Measurements from ENCODE around the gene PRSS27. TPM values are rescaled to one million over a fixed set of nuclear protein-coding genes. Genes with fewer than 3 reads are reported as not detected.
A peak's percentile ranks its signal among the peaks of the same experiment; 100 is the strongest.
"Not testable (repeated sequence)": the region's sequence is repeated elsewhere in the genome, so short reads cannot be mapped to it uniquely, and the experiment has no call there.

Gene PRSS27
- total RNA-seq, 2 donors from 2014 or later = 2.1 TPM; not detected in 1

DNA sequence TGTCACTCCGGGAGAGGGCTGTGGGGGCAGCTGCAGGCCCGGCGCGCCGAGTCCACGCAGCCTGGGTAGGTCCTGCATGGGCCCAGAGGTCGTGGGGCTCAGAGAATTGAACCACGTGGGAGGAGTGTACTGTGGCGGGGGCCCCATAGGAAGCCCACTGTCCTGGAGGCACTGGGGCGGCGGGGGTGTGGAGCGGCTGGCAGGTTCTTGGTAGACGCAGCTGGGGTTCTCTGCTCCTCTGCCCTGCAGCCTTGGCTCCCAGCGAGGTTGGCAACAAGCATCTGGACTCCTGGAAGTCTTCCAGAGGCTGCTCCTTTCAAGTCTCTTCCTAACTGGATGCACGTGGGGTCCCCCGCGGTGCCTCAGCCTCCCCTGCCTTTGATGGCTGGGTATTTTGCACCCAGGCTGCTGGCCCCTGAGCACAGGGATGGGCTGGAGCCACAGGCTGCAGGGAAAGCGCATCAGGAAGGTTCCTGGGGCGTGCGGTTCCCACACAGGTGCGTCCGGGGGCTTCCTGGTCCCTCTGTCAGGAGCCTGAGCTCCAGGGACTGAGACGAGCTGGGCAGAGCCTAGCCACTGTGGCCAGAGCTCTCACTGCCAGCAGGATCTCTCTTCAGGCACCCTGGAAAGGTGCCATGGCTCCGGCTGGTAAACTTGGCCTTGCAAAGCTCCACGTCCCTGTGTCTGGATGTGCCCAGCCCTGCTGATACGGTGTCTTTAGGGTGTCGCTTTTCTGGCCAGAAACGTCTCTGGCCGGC is 28.4 kb downstream of the PRSS27 start:
- H3K27me3 ChIP-seq = no peaks in the 10 kb centered on the region
- DNase-seq (peak; percentile 48 to 80 (median 67)), ATAC-seq (peak; percentile 54)
- peaks cover 16% of the 10 kb centered on the region for H3K4me1 ChIP-seq
- 52 to 64% methylated on average over 5 to 27 of the region's 29 CpGs for WGBS, 2 donors
- intact Hi-C loops (cut with DNase I) = no loop called here
- no peak for TF ChIP-seq POLR2A (IDR thresholded peaks at IDR 0.05)
- TF ChIP-seq, protein P1, sequence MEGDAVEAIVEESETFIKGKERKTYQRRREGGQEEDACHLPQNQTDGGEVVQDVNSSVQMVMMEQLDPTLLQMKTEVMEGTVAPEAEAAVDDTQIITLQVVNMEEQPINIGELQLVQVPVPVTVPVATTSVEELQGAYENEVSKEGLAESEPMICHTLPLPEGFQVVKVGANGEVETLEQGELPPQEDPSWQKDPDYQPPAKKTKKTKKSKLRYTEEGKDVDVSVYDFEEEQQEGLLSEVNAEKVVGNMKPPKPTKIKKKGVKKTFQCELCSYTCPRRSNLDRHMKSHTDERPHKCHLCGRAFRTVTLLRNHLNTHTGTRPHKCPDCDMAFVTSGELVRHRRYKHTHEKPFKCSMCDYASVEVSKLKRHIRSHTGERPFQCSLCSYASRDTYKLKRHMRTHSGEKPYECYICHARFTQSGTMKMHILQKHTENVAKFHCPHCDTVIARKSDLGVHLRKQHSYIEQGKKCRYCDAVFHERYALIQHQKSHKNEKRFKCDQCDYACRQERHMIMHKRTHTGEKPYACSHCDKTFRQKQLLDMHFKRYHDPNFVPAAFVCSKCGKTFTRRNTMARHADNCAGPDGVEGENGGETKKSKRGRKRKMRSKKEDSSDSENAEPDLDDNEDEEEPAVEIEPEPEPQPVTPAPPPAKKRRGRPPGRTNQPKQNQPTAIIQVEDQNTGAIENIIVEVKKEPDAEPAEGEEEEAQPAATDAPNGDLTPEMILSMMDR (IDR thresholded peaks at IDR 0.05) = no peak
- H3K36me3 ChIP-seq (replicated peaks in 1 of 2; ENCODE audit: insufficient read depth in 1 of 2, low read depth in 2 of 2) = no peaks in the 10 kb centered on the region
- H3K27ac ChIP-seq = no peak overlapping the region
- no peak overlapping the region for H3K4me3 ChIP-seq
- H3K9me3 ChIP-seq = no peaks in the 10 kb centered on the region

DNA sequence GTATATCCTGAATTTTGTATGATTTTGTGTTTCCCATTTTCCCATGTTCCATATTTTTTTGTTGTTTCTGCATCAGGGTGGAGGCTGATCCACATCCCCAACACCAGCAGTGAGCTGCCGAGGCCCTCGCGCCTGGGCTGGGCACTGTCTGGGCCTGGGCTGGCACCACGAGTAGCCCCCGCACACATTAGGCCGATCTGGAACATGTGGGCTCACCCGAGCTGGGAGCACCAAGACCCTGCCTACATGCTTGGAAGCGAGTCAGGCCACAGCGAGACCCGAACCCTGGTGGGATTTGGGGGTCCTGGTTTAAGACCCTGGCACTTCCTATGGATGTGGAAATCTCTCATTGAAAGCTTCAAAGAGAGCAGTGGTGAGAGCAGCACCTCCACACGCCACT is 29.2 kb downstream of the PRSS27 start:
- Histone ChIP-seq H3K9me3 (no peaks in the 10 kb centered on the region), H3K27me3 (no peaks in the 10 kb centered on the region), H3K36me3 (replicated peaks in 1 of 2; ENCODE audit: insufficient read depth in 1 of 2, low read depth in 2 of 2) (no peaks in the 10 kb centered on the region), H3K27ac (no peak overlapping the region), H3K4me3 (no peak overlapping the region), H3K4me1 (peaks cover 16% of the 10 kb centered on the region)
- TF ChIP-seq, protein P1 (IDR thresholded peaks at IDR 0.05) = no peak
- no peak for TF ChIP-seq POLR2A (IDR thresholded peaks at IDR 0.05)
- DNase-seq = no peak
- intact Hi-C loops (cut with DNase I) = no loop called here
- WGBS, 2 donors = 90 to 98% methylated on average over 6 to 10 of the region's 11 CpGs
- no peak for ATAC-seq

DNA sequence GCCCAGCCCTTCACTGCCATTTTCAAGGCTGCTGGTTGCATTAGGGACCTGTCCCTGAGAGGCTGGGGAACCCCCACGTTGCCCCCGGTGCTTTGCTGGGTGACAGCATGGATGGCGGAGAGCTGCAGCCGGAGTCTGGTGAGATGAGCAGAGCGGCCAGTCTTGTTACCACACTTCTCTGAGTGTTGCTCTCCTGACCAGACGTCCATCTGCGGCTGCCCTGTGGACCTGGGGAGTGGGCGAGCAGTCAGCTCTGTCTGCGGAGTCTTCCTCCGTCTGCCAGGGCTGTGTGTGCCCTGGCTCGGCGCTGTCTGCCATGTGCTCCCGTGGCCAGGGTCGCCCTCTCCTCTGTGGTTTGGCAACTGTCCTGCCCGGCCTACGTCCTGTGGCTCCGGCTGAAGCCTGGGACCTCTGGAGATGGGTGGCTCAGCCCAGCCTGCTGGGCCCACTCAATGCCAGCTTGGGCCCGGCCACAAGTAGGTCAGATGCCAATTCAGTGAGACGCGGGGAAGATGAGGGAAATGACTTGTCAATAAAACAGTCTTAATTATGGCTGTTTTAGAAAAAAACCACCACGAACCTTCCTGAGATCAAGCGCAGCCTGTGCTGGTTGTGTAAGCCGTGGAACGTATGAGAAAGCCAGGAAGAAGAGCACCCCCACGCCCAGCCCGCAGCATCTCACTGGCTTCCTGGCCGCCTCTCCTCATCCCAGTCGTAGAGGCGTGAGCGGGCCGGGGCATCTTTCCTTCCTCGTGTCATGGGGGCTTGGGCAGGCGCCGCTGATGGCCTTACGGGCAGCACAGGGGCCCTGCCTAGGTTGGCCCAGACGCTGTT is 29.8 kb downstream of the PRSS27 start:
- 81 to 86% methylated on average over 25 to 36 of the region's 36 CpGs for WGBS, 2 donors
- H3K27ac ChIP-seq = no peak overlapping the region
- H3K36me3 ChIP-seq (replicated peaks in 1 of 2; ENCODE audit: insufficient read depth in 1 of 2, low read depth in 2 of 2) = no peaks in the 10 kb centered on the region
- intact Hi-C loops (cut with DNase I) = no loop called here
- H3K9me3 ChIP-seq = no peaks in the 10 kb centered on the region
- no peak overlapping the region for H3K4me3 ChIP-seq
- TF ChIP-seq, protein P1 (IDR thresholded peaks at IDR 0.05) = no peak
- TF ChIP-seq POLR2A (IDR thresholded peaks at IDR 0.05) = no peak
- H3K27me3 ChIP-seq = no peaks in the 10 kb centered on the region
- ATAC-seq (no peak), DNase-seq (peak in 1 of 4 donors; percentile 0)
- H3K4me1 ChIP-seq = peaks cover 16% of the 10 kb centered on the region

DNA sequence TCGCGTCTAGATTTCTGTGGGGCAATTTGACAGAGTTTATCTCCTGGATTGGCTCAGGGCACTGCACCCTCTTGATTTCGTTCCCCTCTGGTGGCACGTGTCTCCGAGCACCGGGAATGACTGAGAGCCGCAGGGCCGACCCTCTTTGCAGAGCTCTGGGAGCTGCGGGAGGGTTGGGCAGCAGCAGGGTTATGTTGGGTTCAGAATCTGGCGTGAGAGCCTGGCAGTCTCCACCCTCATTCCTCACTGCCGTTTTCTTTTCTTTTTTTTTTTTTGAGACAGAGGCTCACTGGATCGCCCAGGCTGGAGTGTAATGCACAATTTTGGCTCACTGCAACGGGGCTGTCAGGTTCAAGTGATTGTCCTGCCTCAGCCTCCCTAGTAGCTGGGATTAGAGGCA is 30.6 kb downstream of the PRSS27 start:
- DNase-seq; ATAC-seq; H3K9me3 ChIP-seq; H3K27ac ChIP-seq; H3K36me3 ChIP-seq (replicated peaks in 1 of 2; ENCODE audit: insufficient read depth in 1 of 2, low read depth in 2 of 2); intact Hi-C loops (cut with DNase I); H3K4me3 ChIP-seq; H3K27me3 ChIP-seq: not testable (repeated sequence)
- peaks cover 20% of the 10 kb centered on the region for H3K4me1 ChIP-seq
- WGBS, 2 donors = 29 to 62% methylated on average over 2 to 5 of the region's 13 CpGs

DNA sequence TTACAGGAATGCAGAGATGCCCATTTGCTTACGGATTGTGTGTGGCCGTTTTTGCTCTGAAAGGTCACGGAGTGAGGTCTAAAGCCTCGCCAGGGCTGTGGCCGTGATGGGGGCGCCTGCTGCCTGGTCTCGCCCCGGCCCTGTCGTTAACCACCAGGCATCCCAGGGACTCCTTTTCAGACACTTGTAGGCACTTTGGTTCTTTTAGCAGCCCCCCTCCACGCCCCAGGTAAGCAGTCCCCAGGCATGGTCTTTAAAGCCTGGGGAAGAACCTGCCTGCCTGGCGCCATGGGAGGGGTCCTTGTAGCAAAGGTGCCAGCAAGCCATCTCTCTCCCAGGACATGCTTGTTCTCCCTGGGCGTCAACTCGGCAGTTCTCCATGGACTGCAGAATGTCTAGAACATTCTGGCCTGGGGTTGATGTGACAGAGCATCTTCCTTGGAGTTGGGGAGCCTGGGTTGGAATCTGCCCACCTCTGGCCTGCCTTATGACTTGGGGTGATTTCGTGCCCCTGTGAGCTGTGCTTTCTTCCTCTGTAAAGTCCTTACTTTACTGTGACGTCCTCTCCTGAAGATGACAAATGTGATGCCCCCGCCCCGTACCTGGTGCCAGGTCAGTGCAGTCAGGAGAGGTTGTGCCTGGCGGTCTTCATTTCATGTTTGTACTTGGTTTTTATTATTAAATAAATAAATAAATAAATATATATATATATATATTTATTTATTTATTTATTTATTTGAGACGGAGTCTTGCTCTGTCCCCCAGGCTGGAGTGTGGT is 32.3 kb downstream of the PRSS27 start:
- intact Hi-C loops (cut with DNase I) = no loop called here
- Histone ChIP-seq H3K9me3 (no peaks in the 10 kb centered on the region), H3K27ac (no peak overlapping the region), H3K27me3 (no peaks in the 10 kb centered on the region), H3K4me3 (no peak overlapping the region), H3K36me3 (replicated peaks in 1 of 2; ENCODE audit: insufficient read depth in 1 of 2, low read depth in 2 of 2) (no peaks in the 10 kb centered on the region), H3K4me1 (peaks cover 25% of the 10 kb centered on the region)
- peak in 1 of 4 donors; percentile 9 for DNase-seq
- TF ChIP-seq, protein P1 (IDR thresholded peaks at IDR 0.05) = no peak
- TF ChIP-seq POLR2A (IDR thresholded peaks at IDR 0.05) = no peak
- no peak for ATAC-seq
- 81 to 84% methylated on average over 12 to 19 of the region's 19 CpGs for WGBS, 2 donors
